ENCODE data around the gene HSPA12B. TPM values are rescaled to one million over a fixed set of nuclear protein-coding genes. Genes with fewer than 3 reads are reported as not detected.

Gene HSPA12B
- total and polyA plus RNA-seq, 9 of the 15 experiments (the other 6 are each of a cell fraction or from before 2014, with no cell fraction given): 0.03 to 0.07 TPM; not detected in 7

- TF ChIP-seq, protein P1, sequence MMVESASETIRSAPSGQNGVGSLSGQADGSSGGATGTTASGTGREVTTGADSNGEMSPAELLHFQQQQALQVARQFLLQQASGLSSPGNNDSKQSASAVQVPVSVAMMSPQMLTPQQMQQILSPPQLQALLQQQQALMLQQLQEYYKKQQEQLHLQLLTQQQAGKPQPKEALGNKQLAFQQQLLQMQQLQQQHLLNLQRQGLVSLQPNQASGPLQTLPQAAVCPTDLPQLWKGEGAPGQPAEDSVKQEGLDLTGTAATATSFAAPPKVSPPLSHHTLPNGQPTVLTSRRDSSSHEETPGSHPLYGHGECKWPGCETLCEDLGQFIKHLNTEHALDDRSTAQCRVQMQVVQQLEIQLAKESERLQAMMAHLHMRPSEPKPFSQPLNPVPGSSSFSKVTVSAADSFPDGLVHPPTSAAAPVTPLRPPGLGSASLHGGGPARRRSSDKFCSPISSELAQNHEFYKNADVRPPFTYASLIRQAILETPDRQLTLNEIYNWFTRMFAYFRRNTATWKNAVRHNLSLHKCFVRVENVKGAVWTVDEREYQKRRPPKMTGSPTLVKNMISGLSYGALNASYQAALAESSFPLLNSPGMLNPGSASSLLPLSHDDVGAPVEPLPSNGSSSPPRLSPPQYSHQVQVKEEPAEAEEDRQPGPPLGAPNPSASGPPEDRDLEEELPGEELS (CRISPR knock-in tag; IDR thresholded peaks at IDR 0.05; ENCODE audit: borderline replicate concordance): peak; percentile 82; the same call in 1 of the 2 replicates
- no peak for TF ChIP-seq SMARCB1 (IDR thresholded peaks at IDR 0.05; ENCODE audit: insufficient read length, low read depth)
- 0 out of 2 replicates have a peak, but pooled peaks have one; percentile 40 for TF ChIP-seq ZNF263 (CRISPR knock-in tag; IDR thresholded peaks at IDR 0.05; ENCODE audit: borderline replicate concordance)
- no peak for TF ChIP-seq TFAM (CRISPR knock-in tag; conservative IDR thresholded peaks at IDR 0.05)
- peak; percentile 25; the same call in 1 of the 2 replicates for TF ChIP-seq ETV5 (CRISPR knock-in tag; IDR thresholded peaks at IDR 0.05; ENCODE audit: low read depth)
- TF ChIP-seq, protein P2, sequence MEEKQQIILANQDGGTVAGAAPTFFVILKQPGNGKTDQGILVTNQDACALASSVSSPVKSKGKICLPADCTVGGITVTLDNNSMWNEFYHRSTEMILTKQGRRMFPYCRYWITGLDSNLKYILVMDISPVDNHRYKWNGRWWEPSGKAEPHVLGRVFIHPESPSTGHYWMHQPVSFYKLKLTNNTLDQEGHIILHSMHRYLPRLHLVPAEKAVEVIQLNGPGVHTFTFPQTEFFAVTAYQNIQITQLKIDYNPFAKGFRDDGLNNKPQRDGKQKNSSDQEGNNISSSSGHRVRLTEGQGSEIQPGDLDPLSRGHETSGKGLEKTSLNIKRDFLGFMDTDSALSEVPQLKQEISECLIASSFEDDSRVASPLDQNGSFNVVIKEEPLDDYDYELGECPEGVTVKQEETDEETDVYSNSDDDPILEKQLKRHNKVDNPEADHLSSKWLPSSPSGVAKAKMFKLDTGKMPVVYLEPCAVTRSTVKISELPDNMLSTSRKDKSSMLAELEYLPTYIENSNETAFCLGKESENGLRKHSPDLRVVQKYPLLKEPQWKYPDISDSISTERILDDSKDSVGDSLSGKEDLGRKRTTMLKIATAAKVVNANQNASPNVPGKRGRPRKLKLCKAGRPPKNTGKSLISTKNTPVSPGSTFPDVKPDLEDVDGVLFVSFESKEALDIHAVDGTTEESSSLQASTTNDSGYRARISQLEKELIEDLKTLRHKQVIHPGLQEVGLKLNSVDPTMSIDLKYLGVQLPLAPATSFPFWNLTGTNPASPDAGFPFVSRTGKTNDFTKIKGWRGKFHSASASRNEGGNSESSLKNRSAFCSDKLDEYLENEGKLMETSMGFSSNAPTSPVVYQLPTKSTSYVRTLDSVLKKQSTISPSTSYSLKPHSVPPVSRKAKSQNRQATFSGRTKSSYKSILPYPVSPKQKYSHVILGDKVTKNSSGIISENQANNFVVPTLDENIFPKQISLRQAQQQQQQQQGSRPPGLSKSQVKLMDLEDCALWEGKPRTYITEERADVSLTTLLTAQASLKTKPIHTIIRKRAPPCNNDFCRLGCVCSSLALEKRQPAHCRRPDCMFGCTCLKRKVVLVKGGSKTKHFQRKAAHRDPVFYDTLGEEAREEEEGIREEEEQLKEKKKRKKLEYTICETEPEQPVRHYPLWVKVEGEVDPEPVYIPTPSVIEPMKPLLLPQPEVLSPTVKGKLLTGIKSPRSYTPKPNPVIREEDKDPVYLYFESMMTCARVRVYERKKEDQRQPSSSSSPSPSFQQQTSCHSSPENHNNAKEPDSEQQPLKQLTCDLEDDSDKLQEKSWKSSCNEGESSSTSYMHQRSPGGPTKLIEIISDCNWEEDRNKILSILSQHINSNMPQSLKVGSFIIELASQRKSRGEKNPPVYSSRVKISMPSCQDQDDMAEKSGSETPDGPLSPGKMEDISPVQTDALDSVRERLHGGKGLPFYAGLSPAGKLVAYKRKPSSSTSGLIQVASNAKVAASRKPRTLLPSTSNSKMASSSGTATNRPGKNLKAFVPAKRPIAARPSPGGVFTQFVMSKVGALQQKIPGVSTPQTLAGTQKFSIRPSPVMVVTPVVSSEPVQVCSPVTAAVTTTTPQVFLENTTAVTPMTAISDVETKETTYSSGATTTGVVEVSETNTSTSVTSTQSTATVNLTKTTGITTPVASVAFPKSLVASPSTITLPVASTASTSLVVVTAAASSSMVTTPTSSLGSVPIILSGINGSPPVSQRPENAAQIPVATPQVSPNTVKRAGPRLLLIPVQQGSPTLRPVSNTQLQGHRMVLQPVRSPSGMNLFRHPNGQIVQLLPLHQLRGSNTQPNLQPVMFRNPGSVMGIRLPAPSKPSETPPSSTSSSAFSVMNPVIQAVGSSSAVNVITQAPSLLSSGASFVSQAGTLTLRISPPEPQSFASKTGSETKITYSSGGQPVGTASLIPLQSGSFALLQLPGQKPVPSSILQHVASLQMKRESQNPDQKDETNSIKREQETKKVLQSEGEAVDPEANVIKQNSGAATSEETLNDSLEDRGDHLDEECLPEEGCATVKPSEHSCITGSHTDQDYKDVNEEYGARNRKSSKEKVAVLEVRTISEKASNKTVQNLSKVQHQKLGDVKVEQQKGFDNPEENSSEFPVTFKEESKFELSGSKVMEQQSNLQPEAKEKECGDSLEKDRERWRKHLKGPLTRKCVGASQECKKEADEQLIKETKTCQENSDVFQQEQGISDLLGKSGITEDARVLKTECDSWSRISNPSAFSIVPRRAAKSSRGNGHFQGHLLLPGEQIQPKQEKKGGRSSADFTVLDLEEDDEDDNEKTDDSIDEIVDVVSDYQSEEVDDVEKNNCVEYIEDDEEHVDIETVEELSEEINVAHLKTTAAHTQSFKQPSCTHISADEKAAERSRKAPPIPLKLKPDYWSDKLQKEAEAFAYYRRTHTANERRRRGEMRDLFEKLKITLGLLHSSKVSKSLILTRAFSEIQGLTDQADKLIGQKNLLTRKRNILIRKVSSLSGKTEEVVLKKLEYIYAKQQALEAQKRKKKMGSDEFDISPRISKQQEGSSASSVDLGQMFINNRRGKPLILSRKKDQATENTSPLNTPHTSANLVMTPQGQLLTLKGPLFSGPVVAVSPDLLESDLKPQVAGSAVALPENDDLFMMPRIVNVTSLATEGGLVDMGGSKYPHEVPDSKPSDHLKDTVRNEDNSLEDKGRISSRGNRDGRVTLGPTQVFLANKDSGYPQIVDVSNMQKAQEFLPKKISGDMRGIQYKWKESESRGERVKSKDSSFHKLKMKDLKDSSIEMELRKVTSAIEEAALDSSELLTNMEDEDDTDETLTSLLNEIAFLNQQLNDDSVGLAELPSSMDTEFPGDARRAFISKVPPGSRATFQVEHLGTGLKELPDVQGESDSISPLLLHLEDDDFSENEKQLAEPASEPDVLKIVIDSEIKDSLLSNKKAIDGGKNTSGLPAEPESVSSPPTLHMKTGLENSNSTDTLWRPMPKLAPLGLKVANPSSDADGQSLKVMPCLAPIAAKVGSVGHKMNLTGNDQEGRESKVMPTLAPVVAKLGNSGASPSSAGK (IDR thresholded peaks at IDR 0.05): peak; percentile 79
- TF ChIP-seq NONO (IDR thresholded peaks at IDR 0.05; ENCODE audit: low read depth in 2 of 2, low read length in 1 of 2): peak in 1 of 2 experiments; percentile 34; a peak in 1 of 4 replicates
- 0 out of 2 replicates have a peak, but pooled peaks have one; percentile 20 for TF ChIP-seq FOXK1 (CRISPR knock-in tag; IDR thresholded peaks at IDR 0.05; ENCODE audit: borderline replicate concordance)
- TF ChIP-seq MYC (IDR thresholded peaks at IDR 0.05; ENCODE audit: low read depth, low read length): peak; percentile 55; the same call in 1 of the 2 replicates
- TF ChIP-seq MYC (CRISPR knock-in tag; IDR thresholded peaks at IDR 0.05; ENCODE audit: borderline replicate concordance, low read depth): peak; percentile 34; the same call in 1 of the 2 replicates
- 0 out of 4 replicates have a peak, but pooled peaks of 1 of the 2 experiments have one; percentile 40 for TF ChIP-seq KDM4B (IDR thresholded peaks at IDR 0.05; ENCODE audit: borderline replicate concordance in 2 of 2, low read depth in 1 of 2)
Measured at GRCh38 chr20:3767427-3768341, 35.2 kb downstream of the HSPA12B start, which contains the start of gene ADISSP (continued).

Data from K562 (cell line).